Activated CD4-positive, alpha-beta T cell treated with anti-CD3 and anti-CD28 coated beads for 36 hours (primary cell): ENCODE results near the gene BRCA1. TPM values are rescaled to one million over a fixed set of nuclear protein-coding genes. Genes with fewer than 3 reads are reported as not detected.
"Not testable (repeated sequence)": the region's sequence is repeated elsewhere in the genome, so short reads cannot be mapped to it uniquely, and the experiment has no call there.

ENCODE experiments used
- ATAC-seq: fragments of 200-7000 bp; cut with Tn5 transposase; one replicate; pipeline ENCODE4 v1.10.0; 2021; ENCODE audit warnings: mild to moderate bottlenecking, moderate library complexity
- CTCF ChIA-PET: fragments of 350-600 bp; sonication (Branson Sonifier 250); formaldehyde crosslinking; loops from one replicate; lab custom pipeline; 2021; ENCODE audit warnings: antibody characterized with exemption; lab: Charles Lee
- POLR2A ChIA-PET: fragments of 350-600 bp; sonication (Branson Sonifier 250); formaldehyde crosslinking; loops from one replicate; lab custom pipeline; 2021; ENCODE audit warnings: antibody characterized with exemption, inconsistent platforms; lab: Charles Lee
- DNase-seq: peaks from one replicate; pipeline ENCODE4 v3.0.0-alpha.2; 2020
- H3K27ac Mint-ChIP-seq: one replicate; pipeline ENCODE4 v1.8.0; 2021; ENCODE audit warnings: mixed read lengths
- H3K27me3 Mint-ChIP-seq: one replicate; pipeline ENCODE4 v1.8.0; 2021; ENCODE audit warnings: mixed read lengths
- H3K36me3 Mint-ChIP-seq: one replicate; pipeline ENCODE4 v1.8.0; 2021; ENCODE audit warnings: low read depth, mixed read lengths
- H3K4me1 Mint-ChIP-seq: one replicate; pipeline ENCODE4 v1.8.0; 2021; ENCODE audit warnings: mixed read lengths
- H3K4me3 Mint-ChIP-seq: one replicate; pipeline ENCODE4 v1.8.0; 2021; ENCODE audit warnings: mild to moderate bottlenecking, moderate library complexity, mixed read lengths
- H3K9me3 Mint-ChIP-seq: one replicate; pipeline ENCODE4 v1.8.0; 2021; ENCODE audit warnings: low read depth, mixed read lengths
- intact Hi-C, 2 experiments: fragments of 100-400 bp; cut with DNase I in 1 of 2; cut with micrococcal nuclease in 1 of 2; formaldehyde crosslinking; loops; one replicate each; pipeline versions ENCODE4 v1.14.2 to v1.15.1; 2022 to 2024; cut with DNase I, micrococcal nuclease
- total RNA-seq, 2 experiments: library from RNA; stranded (reverse); gene quantifications; one replicate each; pipeline ENCODE4 v1.2.3, GENCODE V29; 2021

BRCA1 gene
- total RNA-seq, 2 experiments from 2014 or later = 99.9 to 115 TPM

DNA sequence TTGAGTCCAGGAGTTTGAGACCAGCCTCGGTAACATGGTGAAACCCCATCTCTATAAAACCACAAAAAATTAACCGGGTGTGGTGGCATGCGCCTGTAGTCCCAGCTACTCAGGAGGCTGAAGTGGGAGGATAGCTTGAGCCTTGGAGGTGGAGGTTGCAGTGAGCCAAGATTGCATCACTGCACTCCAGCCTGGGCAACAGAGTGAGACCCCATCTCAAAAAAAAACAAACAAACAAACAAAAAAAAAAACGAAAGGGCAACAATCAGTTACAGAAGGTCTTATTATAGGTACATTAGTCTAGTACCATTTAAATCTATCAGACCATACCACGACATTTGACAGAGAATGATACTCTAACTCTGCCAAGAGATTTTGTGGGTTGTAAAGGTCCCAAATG is 29.8 kb downstream of the BRCA1 start:
- peaks cover 50% of the 10 kb centered on the region for H3K36me3 Mint-ChIP-seq
- H3K9me3 Mint-ChIP-seq, CTCF ChIA-PET, intact Hi-C loops, ATAC-seq, H3K4me3 Mint-ChIP-seq, POLR2A ChIA-PET, H3K4me1 Mint-ChIP-seq, DNase-seq, H3K27ac Mint-ChIP-seq, H3K27me3 Mint-ChIP-seq: not testable (repeated sequence)

DNA sequence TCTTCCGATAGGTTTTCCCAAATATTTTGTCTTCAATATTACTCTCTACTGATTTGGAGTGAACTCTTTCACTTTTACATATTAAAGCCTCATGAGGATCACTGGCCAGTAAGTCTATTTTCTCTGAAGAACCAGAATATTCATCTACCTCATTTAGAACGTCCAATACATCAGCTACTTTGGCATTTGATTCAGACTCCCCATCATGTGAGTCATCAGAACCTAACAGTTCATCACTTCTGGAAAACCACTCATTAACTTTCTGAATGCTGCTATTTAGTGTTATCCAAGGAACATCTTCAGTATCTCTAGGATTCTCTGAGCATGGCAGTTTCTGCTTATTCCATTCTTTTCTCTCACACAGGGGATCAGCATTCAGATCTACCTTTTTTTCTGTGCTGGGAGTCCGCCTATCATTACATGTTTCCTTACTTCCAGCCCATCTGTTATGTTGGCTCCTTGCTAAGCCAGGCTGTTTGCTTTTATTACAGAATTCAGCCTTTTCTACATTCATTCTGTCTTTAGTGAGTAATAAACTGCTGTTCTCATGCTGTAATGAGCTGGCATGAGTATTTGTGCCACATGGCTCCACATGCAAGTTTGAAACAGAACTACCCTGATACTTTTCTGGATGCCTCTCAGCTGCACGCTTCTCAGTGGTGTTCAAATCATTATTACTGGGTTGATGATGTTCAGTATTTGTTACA is 30.9 kb downstream of the BRCA1 start:
- no peaks in the 10 kb centered on the region for H3K9me3 Mint-ChIP-seq
- H3K36me3 Mint-ChIP-seq = peaks cover 46% of the 10 kb centered on the region
- no peaks in the 10 kb centered on the region for H3K4me1 Mint-ChIP-seq
- CTCF ChIA-PET = no interaction called here
- H3K4me3 Mint-ChIP-seq = no peak overlapping the region
- POLR2A ChIA-PET = no interaction called here
- DNase-seq (no peak), ATAC-seq (no peak)
- no peak overlapping the region for H3K27ac Mint-ChIP-seq
- no peaks in the 10 kb centered on the region for H3K27me3 Mint-ChIP-seq
- intact Hi-C loops = no loop called here

- H3K27ac Mint-ChIP-seq = no peak overlapping the region
- intact Hi-C loops = no loop called here
- no peaks in the 10 kb centered on the region for H3K4me1 Mint-ChIP-seq
- no peaks in the 10 kb centered on the region for H3K9me3 Mint-ChIP-seq
- H3K4me3 Mint-ChIP-seq = no peak overlapping the region
- no peaks in the 10 kb centered on the region for H3K27me3 Mint-ChIP-seq
- H3K36me3 Mint-ChIP-seq = peaks cover 53% of the 10 kb centered on the region
- CTCF ChIA-PET = no interaction called here
- DNase-seq (no peak), ATAC-seq (no peak)
- POLR2A ChIA-PET = no interaction called here
Measured at GRCh38 chr17:43092901-43093300, 32.3 kb downstream of the BRCA1 start.

GRCh38 chr17:43090022-43090421 is 35.1 kb downstream of the BRCA1 start:
- intact Hi-C loops = no loop called here
- POLR2A ChIA-PET = no interaction called here
- CTCF ChIA-PET = no interaction called here

DNA sequence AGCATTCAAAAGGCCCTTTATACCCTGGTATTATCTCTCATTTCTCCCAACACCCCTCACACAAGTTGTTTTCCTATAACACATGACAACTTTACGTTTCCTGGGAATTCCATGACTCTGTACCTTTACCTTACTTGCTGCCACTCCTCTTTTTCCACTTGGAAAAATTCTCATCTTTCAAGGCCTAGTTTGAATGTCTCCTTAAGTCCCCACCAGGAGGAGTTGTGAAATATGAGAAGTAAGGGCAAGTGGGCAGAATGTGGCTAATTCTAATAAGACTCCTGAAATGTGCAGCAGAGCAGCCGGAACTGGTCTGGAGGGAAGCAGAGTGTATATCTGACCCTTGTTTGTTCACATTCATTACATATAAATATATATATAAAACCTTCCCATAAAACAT is 39.7 kb downstream of the BRCA1 start:
- no peaks in the 10 kb centered on the region for H3K27me3 Mint-ChIP-seq

More at GRCh38 chr17:43090022-43090421, 35.1 kb downstream of the BRCA1 start:
- Mint-ChIP-seq H3K36me3 (peaks cover 44% of the 10 kb centered on the region), H3K27me3 (no peaks in the 10 kb centered on the region), H3K27ac (no peak overlapping the region), H3K4me1 (no peaks in the 10 kb centered on the region), H3K4me3 (no peak overlapping the region), H3K9me3 (no peaks in the 10 kb centered on the region)
- ATAC-seq = no peak
- DNase-seq = no peak

DNA sequence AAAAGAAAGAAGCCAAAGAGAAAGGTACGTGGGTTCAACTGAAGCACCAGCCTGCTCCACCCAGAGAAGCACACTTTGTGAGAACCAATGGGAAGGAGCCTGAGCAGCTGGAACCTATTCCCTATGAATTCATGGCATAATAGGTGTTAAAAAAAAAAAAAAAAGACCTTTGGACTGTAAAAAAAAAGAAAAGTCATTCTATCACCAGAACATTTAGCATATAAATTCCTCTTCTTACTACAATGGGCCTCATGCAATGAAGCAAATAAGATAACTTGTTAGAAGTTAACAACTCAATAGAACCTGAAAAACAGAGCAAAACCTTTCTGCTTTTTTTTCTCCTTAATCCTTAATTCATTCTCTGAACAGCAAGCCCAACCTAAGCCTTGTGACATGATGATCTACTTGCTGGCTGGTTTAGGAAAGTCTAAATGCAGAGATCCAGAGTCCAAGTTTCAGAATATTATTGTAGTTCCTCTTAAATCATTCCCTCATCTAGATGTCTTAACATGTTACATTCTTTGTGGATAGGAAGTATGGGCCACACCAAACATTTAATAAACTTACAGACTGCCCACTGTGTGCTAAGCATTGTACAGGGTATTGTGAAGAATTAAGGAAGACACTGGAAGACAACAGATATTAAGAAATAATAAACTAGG is 45.4 kb downstream of the BRCA1 start:
- Mint-ChIP-seq H3K27me3 (no peaks in the 10 kb centered on the region), H3K4me3 (no peak overlapping the region), H3K27ac (no peak overlapping the region), H3K36me3 (peaks cover 34% of the 10 kb centered on the region), H3K4me1 (no peaks in the 10 kb centered on the region), H3K9me3 (no peaks in the 10 kb centered on the region)
- intact Hi-C loops = no loop called here
- no peak for ATAC-seq
- ChIA-PET CTCF (interaction anchor here (1.3 kb wide), 1 partner anchor 8 kb away, joined by 6 read pairs; no protein-coding TSS in a partner anchor), POLR2A (no interaction called here)
- no peak for DNase-seq

More for the DNA sequence above, 39.7 kb downstream of the BRCA1 start:
- ATAC-seq (no peak), DNase-seq (no peak)
- ChIA-PET CTCF (no interaction called here), POLR2A (no interaction called here)
- H3K9me3 Mint-ChIP-seq = no peaks in the 10 kb centered on the region
- no peaks in the 10 kb centered on the region for H3K4me1 Mint-ChIP-seq
- H3K27ac Mint-ChIP-seq = no peak overlapping the region
- H3K36me3 Mint-ChIP-seq = peaks cover 39% of the 10 kb centered on the region
- intact Hi-C loops = no loop called here
- no peak overlapping the region for H3K4me3 Mint-ChIP-seq

DNA sequence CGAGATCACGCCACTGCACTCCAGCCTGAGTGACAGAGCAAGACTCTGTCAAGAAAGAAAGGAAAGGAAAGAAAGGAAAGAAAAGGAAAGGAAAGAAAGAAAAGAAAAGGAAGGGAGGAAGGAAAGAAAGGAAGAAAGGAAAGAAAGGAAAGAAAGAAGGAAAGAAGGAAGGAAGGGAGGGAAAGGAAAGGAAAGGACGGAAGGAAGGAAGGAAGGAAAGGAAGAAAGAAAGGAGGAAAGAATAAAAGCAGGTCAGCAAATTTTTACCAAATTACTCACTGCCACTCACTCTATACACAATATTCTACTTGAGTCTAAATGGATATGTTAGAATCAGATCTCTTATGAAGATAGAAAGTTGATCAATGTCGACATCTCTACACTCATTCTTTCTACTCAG is 50.3 kb downstream of the BRCA1 start:
- POLR2A ChIA-PET = no interaction called here
- Mint-ChIP-seq H3K36me3 (peaks cover 31% of the 10 kb centered on the region), H3K4me1 (no peaks in the 10 kb centered on the region), H3K4me3 (no peak overlapping the region), H3K9me3 (no peaks in the 10 kb centered on the region), H3K27me3 (no peaks in the 10 kb centered on the region), H3K27ac (no peak overlapping the region)
- DNase-seq = no peak
- intact Hi-C loops = no loop called here
- CTCF ChIA-PET = interaction anchor here (0.6 to 1.2 kb wide), 2 partner anchors 48 to 77 kb away, joined by 3 read pairs; partner anchors contain the start of gene RPL27
- ATAC-seq = no peak

GRCh38 chr17:43070872-43071271 is 54.3 kb downstream of the BRCA1 start:
- no peak for DNase-seq
- ChIA-PET POLR2A (no interaction called here), CTCF (interaction anchor here (0.6 to 1.6 kb wide), 2 partner anchors 10 to 959 kb away, joined by 3 to 6 read pairs; no protein-coding TSS in a partner anchor)
- H3K4me3 Mint-ChIP-seq = no peak overlapping the region
- no peak overlapping the region for H3K27ac Mint-ChIP-seq
- H3K4me1 Mint-ChIP-seq = no peaks in the 10 kb centered on the region
- H3K27me3 Mint-ChIP-seq = no peaks in the 10 kb centered on the region
- ATAC-seq = no peak
- intact Hi-C loops = no loop called here
- H3K9me3 Mint-ChIP-seq = no peaks in the 10 kb centered on the region
- peaks cover 30% of the 10 kb centered on the region for H3K36me3 Mint-ChIP-seq

DNA sequence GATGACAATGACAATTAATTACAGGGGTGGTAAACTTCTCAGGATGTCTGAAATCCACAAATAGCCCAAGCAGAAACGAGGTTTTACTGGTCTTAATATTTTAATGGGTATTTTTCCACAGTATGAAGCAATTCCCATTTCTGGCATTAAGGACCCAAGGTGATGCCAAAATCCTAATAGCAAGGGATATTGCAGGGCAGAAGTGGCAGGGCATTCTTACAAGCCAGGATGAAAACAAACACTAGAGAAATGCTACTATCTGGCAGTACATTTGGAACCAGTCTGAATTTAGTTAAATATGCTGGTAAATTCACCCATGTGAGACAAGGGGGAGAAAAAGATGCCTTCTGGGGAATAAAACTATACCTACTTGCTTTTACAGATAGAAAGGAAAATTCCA is 54.9 kb downstream of the BRCA1 start:
- POLR2A ChIA-PET = no interaction called here
- no peaks in the 10 kb centered on the region for H3K9me3 Mint-ChIP-seq
- intact Hi-C loops = no loop called here
- CTCF ChIA-PET = no interaction called here
- H3K27ac Mint-ChIP-seq = no peak overlapping the region
- no peaks in the 10 kb centered on the region for H3K27me3 Mint-ChIP-seq
- H3K4me3 Mint-ChIP-seq = no peak overlapping the region
- no peak for ATAC-seq
- H3K36me3 Mint-ChIP-seq = peaks cover 31% of the 10 kb centered on the region
- no peak for DNase-seq
- no peaks in the 10 kb centered on the region for H3K4me1 Mint-ChIP-seq

GRCh38 chr17:43069368-43069898 is 55.7 kb downstream of the BRCA1 start:
- no peak overlapping the region for H3K4me3 Mint-ChIP-seq
- H3K36me3 Mint-ChIP-seq = peaks cover 31% of the 10 kb centered on the region
- POLR2A ChIA-PET = no interaction called here

GRCh38 chr17:43068570-43069367 is 56.4 kb downstream of the BRCA1 start:
- ATAC-seq (no peak), DNase-seq (no peak)
- no peaks in the 10 kb centered on the region for H3K4me1 Mint-ChIP-seq
- CTCF ChIA-PET = interaction anchor here (0.5 to 0.7 kb wide), 3 partner anchors 45 to 697 kb away, joined by 3 read pairs; no protein-coding TSS in a partner anchor
- H3K27me3 Mint-ChIP-seq = no peaks in the 10 kb centered on the region
- peaks cover 33% of the 10 kb centered on the region for H3K36me3 Mint-ChIP-seq
- no peak overlapping the region for H3K27ac Mint-ChIP-seq
- POLR2A ChIA-PET = no interaction called here
- intact Hi-C loops = no loop called here
- no peak overlapping the region for H3K4me3 Mint-ChIP-seq
- H3K9me3 Mint-ChIP-seq = no peaks in the 10 kb centered on the region

More at GRCh38 chr17:43069368-43069898, 55.7 kb downstream of the BRCA1 start:
- CTCF ChIA-PET = interaction anchor here (0.5 to 0.6 kb wide), 2 partner anchors 45 to 697 kb away, joined by 3 read pairs; no protein-coding TSS in a partner anchor
- no peaks in the 10 kb centered on the region for H3K4me1 Mint-ChIP-seq
- no peak for ATAC-seq
- H3K9me3 Mint-ChIP-seq = no peaks in the 10 kb centered on the region
- DNase-seq = no peak
- no peak overlapping the region for H3K27ac Mint-ChIP-seq
- H3K27me3 Mint-ChIP-seq = no peaks in the 10 kb centered on the region
- intact Hi-C loops = no loop called here
